Measurements from ENCODE around the gene MORN2. TPM values are rescaled to one million over a fixed set of nuclear protein-coding genes. Genes with fewer than 3 reads are reported as not detected.
A peak's percentile ranks its signal among the peaks of the same experiment; 100 is the strongest.

MORN2 gene
- total RNA-seq, 6 experiments from 2014 or later, result 15.1 to 23.0 (median 19.4) TPM

- no peak overlapping the region for H3K27ac Mint-ChIP-seq
- peaks cover 9% of the 10 kb centered on the region; the same call in 1 of the 2 replicates for H3K36me3 Mint-ChIP-seq (ENCODE audit: low read depth)
- H3K4me1 Mint-ChIP-seq (ENCODE audit: low read depth), result no peaks in the 10 kb centered on the region
- H3K4me3 Mint-ChIP-seq, result no peak overlapping the region
- peak; percentile 77 for TF ChIP-seq CTCF (IDR thresholded peaks at IDR 0.05)
- H3K27me3 Mint-ChIP-seq (ENCODE audit: insufficient read depth), result no peaks in the 10 kb centered on the region
- peak; percentile 37 for DNase-seq
- H3K9me3 Mint-ChIP-seq, result no peaks in the 10 kb centered on the region
Observed at GRCh38 chr2:38835015-38835601, 40.7 kb upstream of the MORN2 start.

GRCh38 chr2:38835990-38836389, 39.8 kb upstream of the MORN2 start:
- Mint-ChIP-seq H3K4me1 (ENCODE audit: low read depth) (no peaks in the 10 kb centered on the region), H3K27me3 (ENCODE audit: insufficient read depth) (no peaks in the 10 kb centered on the region)
- TF ChIP-seq CTCF (IDR thresholded peaks at IDR 0.05), result no peak

GRCh38 chr2:38836791-38837190, 39.0 kb upstream of the MORN2 start:
- no peak overlapping the region for H3K27ac Mint-ChIP-seq
- no peaks in the 10 kb centered on the region for H3K27me3 Mint-ChIP-seq (ENCODE audit: insufficient read depth)
- no peaks in the 10 kb centered on the region for H3K9me3 Mint-ChIP-seq
- no peak for DNase-seq
- H3K4me3 Mint-ChIP-seq, result no peak overlapping the region
- no peak for TF ChIP-seq CTCF (IDR thresholded peaks at IDR 0.05)
- H3K36me3 Mint-ChIP-seq (ENCODE audit: low read depth), result peaks cover 20% of the 10 kb centered on the region
- no peaks in the 10 kb centered on the region for H3K4me1 Mint-ChIP-seq (ENCODE audit: low read depth)

More at GRCh38 chr2:38835990-38836389, 39.8 kb upstream of the MORN2 start:
- Mint-ChIP-seq H3K36me3 (ENCODE audit: low read depth) (peaks cover 12% of the 10 kb centered on the region), H3K27ac (no peak overlapping the region), H3K4me3 (no peak overlapping the region), H3K9me3 (no peaks in the 10 kb centered on the region)
- DNase-seq, result no peak

- Mint-ChIP-seq H3K36me3 (ENCODE audit: low read depth) (peaks cover 21% of the 10 kb centered on the region), H3K9me3 (no peaks in the 10 kb centered on the region), H3K27me3 (ENCODE audit: insufficient read depth) (no peaks in the 10 kb centered on the region), H3K4me1 (ENCODE audit: low read depth) (no peaks in the 10 kb centered on the region), H3K27ac (no peak overlapping the region), H3K4me3 (no peak overlapping the region)
- TF ChIP-seq CTCF (IDR thresholded peaks at IDR 0.05), result no peak
- DNase-seq, result no peak
Observed at GRCh38 chr2:38850045-38850444, 25.7 kb upstream of the MORN2 start.

- TF ChIP-seq CTCF (IDR thresholded peaks at IDR 0.05), result no peak
- H3K27me3 Mint-ChIP-seq (ENCODE audit: insufficient read depth), result no peaks in the 10 kb centered on the region
- no peak for DNase-seq
- peaks cover 34% of the 10 kb centered on the region for H3K36me3 Mint-ChIP-seq (ENCODE audit: low read depth)
- H3K4me1 Mint-ChIP-seq (ENCODE audit: low read depth), result no peaks in the 10 kb centered on the region
- no peaks in the 10 kb centered on the region for H3K9me3 Mint-ChIP-seq
- H3K4me3 Mint-ChIP-seq, result no peak overlapping the region
- no peak overlapping the region for H3K27ac Mint-ChIP-seq
Observed at GRCh38 chr2:38856165-38856564, 19.6 kb upstream of the MORN2 start.
